IPS DF 4.7 (cell line): ENCODE measurements around the gene TBK1.

Experiments
- DNase-seq: peaks from one replicate; pipeline ENCODE4 v3.0.0-alpha.2; 2013; ENCODE audit warnings: low spot score; ENCODE audit errors: extremely low read depth

The TBK1 gene

GRCh38 chr12:64451687-64452558 is at the start of gene TBK1:
Gene TBK1 (plus strand): TSS chr12:64452120. CDS start chr12:64455871, 3,751 bp downstream.
- DNase-seq: no peak

DNA sequence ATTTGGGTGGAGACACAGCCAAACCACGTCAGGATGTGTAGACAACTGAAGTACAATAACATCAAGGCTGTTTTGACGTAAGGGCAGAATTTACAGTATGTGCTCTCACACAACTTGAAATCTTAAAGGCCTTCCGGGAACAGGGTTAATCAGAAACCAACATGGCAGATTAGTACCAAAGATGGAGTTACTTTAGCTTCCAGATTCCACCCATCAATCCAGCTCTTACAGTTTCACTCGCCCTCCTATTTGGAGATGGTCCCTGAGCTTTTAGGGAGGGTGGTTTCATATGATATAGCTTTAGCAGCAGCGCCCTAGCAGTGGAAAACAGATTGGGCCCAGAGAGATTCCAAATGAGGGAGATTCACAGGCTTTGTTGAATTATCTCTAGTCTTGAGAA is 49.7 kb upstream of the TBK1 start:
- DNase-seq: no peak

DNA sequence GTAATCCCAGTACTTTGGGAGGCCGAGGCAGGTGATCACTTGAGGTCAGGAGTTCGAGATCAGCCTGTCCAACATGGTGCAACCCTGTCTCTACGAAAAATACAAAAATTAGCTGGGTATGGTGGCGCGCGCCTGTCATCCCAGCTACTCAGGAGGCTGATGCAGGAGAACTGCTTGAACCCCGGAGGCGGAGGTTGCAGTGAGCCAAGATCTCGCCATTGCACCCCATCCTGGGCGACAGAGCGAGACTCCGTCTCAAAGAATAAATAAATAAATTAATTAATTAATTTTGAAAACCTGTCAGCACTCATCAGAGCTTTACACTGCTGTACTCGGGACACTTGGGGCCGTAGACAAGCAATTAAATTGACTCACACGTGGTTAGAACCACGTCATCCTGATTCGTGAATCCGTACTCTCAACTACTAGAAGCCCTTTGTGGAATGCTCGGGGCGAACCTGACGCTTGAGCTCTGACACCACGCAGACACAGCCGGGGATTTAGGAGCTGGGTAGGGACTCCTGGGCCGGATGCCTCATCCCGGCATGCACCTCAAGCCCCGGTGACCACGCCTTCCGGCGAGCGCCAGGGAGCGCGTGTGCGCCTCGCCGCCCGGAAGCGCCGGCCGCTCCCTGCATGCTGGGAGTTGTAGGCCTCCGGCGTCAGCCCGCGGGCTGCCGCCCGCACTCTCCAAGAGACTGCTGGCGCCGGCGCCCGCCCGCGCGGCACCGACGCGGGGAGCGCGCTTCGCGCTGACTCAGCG is 48.0 kb upstream of the TBK1 start, which contains the start of gene XPOT:
TSS of gene XPOT (plus strand) at position 686 of the 763 bp plus-strand sequence. CDS start 5,644 bp downstream, outside the sequence.
- DNase-seq: peak; percentile 96

DNA sequence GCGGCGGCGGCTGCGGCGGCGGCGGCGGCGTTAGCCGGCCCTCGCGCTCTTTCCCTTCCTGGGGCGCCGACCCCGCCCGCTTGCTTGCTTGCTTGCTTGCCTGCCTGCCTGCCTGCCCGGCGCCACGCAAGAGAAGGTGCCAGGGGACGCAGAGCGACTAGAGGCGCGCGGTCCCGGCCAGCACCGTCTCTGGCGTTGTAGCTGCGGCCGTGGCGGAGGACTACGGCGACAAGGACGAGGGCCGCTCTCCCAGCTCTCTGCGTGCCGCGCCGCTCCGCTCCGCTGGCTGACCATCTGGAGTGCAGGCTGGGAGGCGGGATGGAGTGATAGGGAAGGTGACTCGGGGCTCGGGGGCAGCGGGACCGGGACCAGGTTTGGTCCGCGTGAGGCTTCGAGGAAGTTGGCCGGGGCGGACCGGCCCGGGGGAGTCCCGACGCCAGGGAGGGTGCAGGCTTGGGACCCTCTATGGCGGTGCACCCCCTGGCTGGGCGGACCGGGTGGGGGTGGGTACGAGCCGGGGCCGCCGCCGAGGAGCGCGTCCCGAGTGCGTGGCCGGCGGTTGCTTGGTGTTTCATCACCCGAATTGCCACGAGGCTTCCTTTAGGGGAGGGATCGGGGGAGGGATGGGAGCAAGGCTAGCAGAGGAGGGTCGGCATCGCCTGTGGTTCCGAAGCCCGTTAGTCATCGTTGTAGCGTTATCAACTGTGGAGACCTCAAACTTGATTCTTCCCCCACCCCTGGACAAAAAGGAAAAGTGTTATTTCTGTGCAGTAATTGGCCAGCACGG is 47.3 kb upstream of the TBK1 start:
- DNase-seq: no peak

- DNase-seq: no peak
Measured at GRCh38 chr12:64407342-64408223, 44.3 kb upstream of the TBK1 start.

GRCh38 chr12:64411427-64411826 is 40.5 kb upstream of the TBK1 start:
- no peak for DNase-seq

DNA sequence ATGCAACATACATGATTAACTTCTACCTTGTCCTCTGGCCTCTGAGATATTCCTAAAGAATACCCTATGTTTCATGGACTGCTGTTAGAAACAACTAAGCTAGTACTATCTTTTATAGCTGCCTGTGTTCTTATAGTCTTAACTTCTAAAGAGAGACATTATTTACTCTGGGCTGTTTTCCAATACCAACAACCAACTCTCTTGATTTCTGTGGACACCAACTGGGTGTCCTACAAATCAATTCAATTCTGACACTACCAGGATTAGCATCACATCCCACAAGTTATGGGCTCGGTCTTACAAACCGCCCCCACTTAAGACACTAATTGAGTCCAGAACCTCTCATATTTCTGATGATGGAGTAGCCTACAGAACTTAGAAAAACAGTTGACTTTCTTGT is 39.5 kb upstream of the TBK1 start:
- no peak for DNase-seq

GRCh38 chr12:64413884-64414283 is 38.0 kb upstream of the TBK1 start:
- no peak for DNase-seq

DNA sequence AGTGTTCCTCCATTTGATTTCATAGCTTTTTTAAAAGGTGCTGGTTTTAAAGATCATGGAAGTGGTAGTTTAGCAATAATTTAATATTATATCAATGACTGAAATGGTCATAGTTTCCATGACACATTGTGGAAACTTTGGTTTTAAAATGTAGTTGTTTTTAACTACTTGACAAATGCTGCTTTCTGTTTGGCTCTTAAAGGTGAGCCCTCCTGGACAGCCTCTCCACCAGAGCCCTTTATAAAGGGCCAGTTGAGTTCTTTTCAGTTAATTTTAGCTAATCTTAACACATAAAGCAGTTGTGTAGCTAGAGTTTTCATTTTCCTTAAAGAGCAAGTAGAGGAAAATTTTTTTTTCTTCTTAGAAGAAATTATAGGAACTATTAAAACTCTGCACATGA is 33.7 kb upstream of the TBK1 start:
- DNase-seq: no peak

GRCh38 chr12:64419696-64420095 is 32.2 kb upstream of the TBK1 start:
- DNase-seq: no peak

GRCh38 chr12:64427988-64428387 is 23.9 kb upstream of the TBK1 start:
- no peak for DNase-seq

DNA sequence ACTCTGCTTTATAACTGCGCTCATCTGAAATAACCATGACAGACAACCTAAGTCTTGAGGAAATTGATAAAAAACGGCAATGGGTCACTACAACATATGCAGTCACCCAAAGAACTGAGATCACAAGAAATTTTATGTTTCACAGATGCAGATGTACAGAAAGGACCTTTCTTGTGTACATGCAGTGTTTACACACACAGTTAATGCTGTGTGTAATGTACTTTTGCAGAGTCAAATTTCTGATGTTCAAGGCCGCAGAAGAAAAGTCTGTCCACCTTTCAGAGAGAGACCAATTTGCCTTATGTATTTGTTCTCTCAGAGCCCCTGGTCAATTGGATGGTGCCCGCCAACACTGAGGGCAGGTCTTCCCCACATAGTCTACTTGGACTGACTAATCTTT is 23.0 kb upstream of the TBK1 start:
- DNase-seq: no peak

DNA sequence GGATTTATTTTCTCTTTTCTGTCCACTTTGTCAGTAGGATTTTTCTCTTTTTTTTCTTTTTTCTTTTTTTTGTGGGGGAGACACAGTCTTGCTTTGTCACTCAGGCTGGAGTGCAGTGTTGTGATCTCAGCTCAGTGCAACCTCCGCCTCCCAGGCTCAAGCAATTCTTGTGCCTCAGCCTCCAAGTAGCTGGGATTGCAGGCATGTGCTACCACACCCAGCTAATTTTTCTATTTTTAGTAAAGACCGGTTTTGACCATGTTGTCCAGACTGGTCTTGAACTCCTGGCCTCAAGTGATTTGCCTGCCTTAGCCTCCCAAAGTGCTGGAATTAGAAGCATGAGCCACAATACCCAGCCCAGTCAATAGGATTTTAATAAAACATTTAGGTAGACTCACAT is 21.0 kb upstream of the TBK1 start:
- no peak for DNase-seq

DNA sequence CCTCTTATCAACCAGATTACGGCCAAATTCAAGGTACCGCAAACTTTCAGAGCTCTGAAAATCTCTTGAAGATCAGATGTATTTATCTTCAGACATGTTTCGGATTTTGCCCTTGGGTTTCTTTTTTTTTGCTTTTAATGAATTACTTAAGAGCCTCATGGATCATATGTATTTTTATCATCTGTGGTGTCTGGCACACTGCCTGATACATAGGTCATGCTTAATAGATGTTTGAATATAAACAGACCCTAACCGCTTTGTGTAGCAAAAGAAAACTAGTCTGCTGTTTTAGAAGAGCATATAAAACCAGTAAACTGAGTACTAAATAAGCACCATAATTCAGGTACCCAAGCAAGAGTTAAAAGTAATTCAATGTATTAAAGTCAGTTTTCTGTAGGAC is 20.1 kb upstream of the TBK1 start:
- DNase-seq: no peak

DNA sequence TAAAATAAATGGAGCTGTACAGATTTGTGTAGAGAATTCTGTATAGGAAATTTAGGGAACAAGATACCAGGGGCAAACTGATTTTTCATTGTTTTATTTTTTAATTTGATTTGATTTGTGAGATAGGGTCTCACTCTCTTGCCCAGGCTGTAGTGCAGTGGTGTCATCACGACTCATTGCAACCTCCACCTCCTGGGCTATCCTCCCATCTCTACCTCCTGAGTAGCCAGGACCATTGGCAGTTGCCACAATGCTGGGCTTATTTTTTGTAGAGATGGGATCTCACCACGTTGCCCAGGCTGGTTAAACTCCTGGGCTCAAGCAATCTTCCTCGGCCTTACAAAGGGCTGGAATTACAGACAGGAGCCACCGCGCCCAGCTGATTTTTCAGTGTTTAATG is 18.0 kb upstream of the TBK1 start:
- no peak for DNase-seq

DNA sequence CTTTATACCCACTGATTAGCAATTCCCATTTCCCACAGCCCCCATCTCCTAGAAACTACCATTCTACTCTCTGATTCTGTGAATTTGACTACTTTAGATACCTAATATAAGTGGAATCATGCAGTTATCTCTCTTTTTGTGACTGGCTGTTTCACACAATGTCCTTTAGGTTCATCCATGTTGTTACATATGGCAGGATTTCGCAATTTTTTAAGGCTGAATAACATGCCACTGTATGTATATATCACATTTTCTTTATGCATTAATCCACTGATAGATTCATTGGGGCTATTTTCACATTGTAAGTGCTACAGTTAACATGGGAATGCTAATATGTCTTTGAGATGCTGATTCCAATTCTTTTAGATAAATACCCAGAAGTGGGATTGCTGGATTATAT is 11.8 kb upstream of the TBK1 start:
- DNase-seq: no peak

DNA sequence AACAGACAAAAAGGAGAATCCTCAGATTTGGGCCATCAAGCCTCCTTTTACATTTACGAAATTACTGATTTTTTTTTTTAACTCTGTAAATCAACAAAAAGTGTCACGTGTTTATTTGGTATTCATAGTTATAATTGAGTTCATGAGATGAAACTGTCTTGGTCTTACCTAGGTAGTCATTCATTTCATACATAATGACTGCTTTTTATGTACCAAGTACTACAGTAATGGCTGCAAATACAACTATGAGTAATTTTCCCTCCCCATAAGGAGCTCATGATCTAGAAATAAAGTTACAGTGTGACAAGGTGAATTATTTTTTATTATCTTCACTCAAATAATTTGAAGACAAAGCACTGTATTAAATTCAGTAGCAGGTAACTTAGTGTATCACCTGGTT is 6.4 kb upstream of the TBK1 start:
- DNase-seq: no peak

GRCh38 chr12:64446295-64446694 is 5.6 kb upstream of the TBK1 start:
- no peak for DNase-seq

DNA sequence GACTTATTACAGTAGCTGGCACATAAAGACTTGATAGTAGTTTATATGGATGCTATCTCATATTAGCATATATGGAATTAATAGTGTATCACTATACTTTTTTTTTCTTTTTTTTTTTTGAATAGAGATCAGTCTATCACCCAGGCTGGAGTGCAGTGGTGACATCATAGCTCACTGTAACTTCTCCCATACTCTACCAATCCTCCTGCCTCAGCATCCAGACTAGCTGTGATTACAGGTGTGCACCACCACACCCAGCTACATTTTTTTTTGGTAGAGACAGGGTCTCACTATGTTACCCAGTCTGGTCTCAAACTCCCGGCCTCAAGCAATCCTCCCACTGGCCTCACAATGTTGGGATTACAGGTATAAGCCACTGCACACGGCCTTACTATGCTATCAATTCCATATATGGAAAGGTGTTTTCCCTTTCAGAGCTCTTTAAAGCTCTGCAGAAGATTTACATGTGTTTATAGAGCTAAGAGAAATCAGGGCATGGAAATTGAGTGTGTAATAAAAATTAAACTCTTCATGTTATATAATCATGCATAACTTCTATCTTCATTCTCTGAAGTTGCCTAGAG is 1.8 kb upstream of the TBK1 start:
- no peak for DNase-seq

DNA sequence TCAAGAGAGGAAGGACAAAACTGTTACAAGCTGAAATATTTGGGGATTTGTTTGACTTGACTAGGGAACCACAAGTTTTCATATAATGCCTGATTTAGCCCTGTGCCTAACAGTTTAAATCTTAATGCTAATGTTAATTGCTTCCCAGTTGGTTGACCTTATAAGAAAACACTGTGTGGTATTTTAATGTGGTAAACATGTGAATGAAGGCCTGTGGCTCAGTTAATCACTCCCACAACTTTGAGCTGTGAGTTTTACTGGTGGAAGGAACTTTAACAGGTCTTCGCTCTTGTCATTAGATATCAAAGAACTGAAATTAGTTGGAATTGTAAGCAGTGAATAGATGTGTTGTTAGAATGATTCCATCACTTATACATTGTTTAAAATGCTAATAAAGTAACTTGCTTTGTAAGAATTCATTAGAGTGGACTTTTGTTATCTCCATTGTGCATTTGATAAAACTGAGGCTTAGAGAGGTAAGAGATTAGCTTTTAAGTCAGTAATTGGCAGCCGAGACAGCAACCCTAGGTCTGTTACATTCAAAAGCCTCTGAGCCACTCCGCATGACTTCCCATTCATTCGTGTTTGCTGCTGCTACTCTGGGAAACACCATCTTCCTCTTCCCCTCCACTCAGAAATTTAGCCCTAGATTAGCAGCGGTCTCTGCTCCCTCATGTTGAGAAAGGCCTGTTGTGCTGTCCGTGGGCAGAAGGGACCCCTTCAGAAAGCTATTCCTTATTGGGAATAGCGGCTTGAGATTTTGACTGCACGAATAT is 1.0 kb upstream of the TBK1 start:
- no peak for DNase-seq
